Kidney (tissue), 14 donors: Measurements from ENCODE around the gene LAMB3. TPM values are rescaled to one million over a fixed set of nuclear protein-coding genes. Genes with fewer than 3 reads are reported as not detected.
A peak's percentile ranks its signal among the peaks of the same experiment; 100 is the strongest.

Source experiments
- DNase-seq, 5 donors: peaks; one replicate each; pipeline ENCODE4 v3.0.0-alpha.2; 2013 to 2020
- FAIRE-seq: peaks from 2 replicates; lab custom pipeline; 2012; peaks lifted over from hg19 to GRCh38; lab: Jason Lieb, UNC
- H3K27ac ChIP-seq, 2 donors: one replicate each; pipeline ENCODE4 v1.7.0; 2013; ENCODE audit warnings: low read depth in 2 of 2, low read length in 2 of 2, inconsistent platforms in 1 of 2
- H3K27me3 ChIP-seq: one replicate; pipeline ENCODE4 v1.7.1; 2013; ENCODE audit warnings: low read length, inconsistent platforms; ENCODE audit not compliant: control insufficient read depth, insufficient read depth
- H3K36me3 ChIP-seq, 3 donors: one replicate each; pipeline versions ENCODE4 v1.7.0 to v1.7.1; 2013; ENCODE audit warnings: low read length in 3 of 3, control low read depth in 1 of 3, inconsistent platforms in 1 of 3; ENCODE audit not compliant: insufficient read depth in 3 of 3, control insufficient read depth in 2 of 3
- H3K4me1 ChIP-seq, 3 donors: one replicate each; pipeline versions ENCODE4 v1.7.0 to v1.7.1; 2013; ENCODE audit warnings: low read length in 3 of 3, inconsistent platforms in 1 of 3, low read depth in 1 of 3; ENCODE audit not compliant: control insufficient read depth in 2 of 3, insufficient read depth in 2 of 3
- H3K4me3 ChIP-seq, 3 donors: one replicate each; pipeline versions ENCODE4 v1.7.0 to v1.8.1; 2013; ENCODE audit warnings: low read length in 3 of 3, control low read depth in 1 of 3, inconsistent platforms in 1 of 3
- H3K9ac ChIP-seq, 3 donors: one replicate each; pipeline versions ENCODE4 v1.7.0 to v1.7.1; 2013; ENCODE audit warnings: low read length in 3 of 3, control low read depth in 1 of 3, inconsistent platforms in 1 of 3
- H3K9me3 ChIP-seq, 3 donors: one replicate each; pipeline versions ENCODE4 v1.7.0 to v1.7.1; 2013; ENCODE audit warnings: low read length in 3 of 3, control low read depth in 1 of 3, inconsistent platforms in 1 of 3; ENCODE audit not compliant: control insufficient read depth in 2 of 3, insufficient read depth in 1 of 3
- CTCF ChIP-seq: IDR thresholded peaks from 3 replicates; pipeline ENCODE4 v1.5.1; 2012; ENCODE audit warnings: mild to moderate bottlenecking, moderate library complexity, borderline replicate concordance; ENCODE audit not compliant: insufficient read depth; ENCODE audit errors: extremely low read depth
- intact Hi-C: fragments of 100-400 bp; cut with DNase I; formaldehyde crosslinking; loops from one replicate; pipeline ENCODE4 v1.11.1; 2022
- polyA plus RNA-seq: library from polyadenylated mRNA; stranded (reverse); fragments of 350-450 nt; fragmentation: Illumina TruSeq; extraction: RNeasy Lipid Tissue Mini Kit (QIAGEN cat#74804); gene quantifications from one replicate; pipeline ENCODE4 v1.2.3, GENCODE V29; 2014; ENCODE audit warnings: low read depth, low replicate concordance; ENCODE audit not compliant: insufficient read depth
- total RNA-seq: library from RNA; stranded (reverse); fragmentation: NEBNext Ultra II Directional; extraction: Animal tissue kit (Norgen Biotek cat#: 25700); gene quantifications from one replicate; pipeline ENCODE4 v1.2.1, GENCODE V29; 2021
- donor health status: control.
- donor health status: control.
- donor health status: control.
- donor health status: control.
- donor health status: control.
- donor health status: DM: yes; HTN: yes; CAD: no.
- donor health status: Normal renal cell carcinoma (clear cell type).

Gene LAMB3
- total and polyA plus RNA-seq, 2 donors from 2014 or later, result 2.5 to 59.7 TPM

- intact Hi-C loops, result no loop called here
- Histone ChIP-seq H3K4me1 (no peaks in the 10 kb centered on the region), H3K27ac (no peak overlapping the region), H3K9ac (no peak overlapping the region), H3K36me3 (no peaks in the 10 kb centered on the region), H3K9me3 (no peaks in the 10 kb centered on the region), H3K4me3 (no peak overlapping the region), H3K27me3 (no peaks in the 10 kb centered on the region)
- DNase-seq, result no peak
- no peak for TF ChIP-seq CTCF
- FAIRE-seq, result no peak
Observed at GRCh38 chr1:209594440-209594839, 57.8 kb downstream of the LAMB3 start.

GRCh38 chr1:209593747-209594146, 58.5 kb downstream of the LAMB3 start:
- DNase-seq (no peak), FAIRE-seq (no peak)
- Histone ChIP-seq H3K36me3 (no peaks in the 10 kb centered on the region), H3K4me3 (no peak overlapping the region), H3K27me3 (no peaks in the 10 kb centered on the region), H3K9me3 (no peaks in the 10 kb centered on the region), H3K27ac (no peak overlapping the region), H3K9ac (no peak overlapping the region), H3K4me1 (no peaks in the 10 kb centered on the region)
- intact Hi-C loops, result no loop called here
- no peak for TF ChIP-seq CTCF

- peak in 2 of 5 donors; percentile 24 to 45 for DNase-seq
Observed at GRCh38 chr1:209590405-209590804, 61.8 kb downstream of the LAMB3 start.

More at GRCh38 chr1:209590405-209590804, 61.8 kb downstream of the LAMB3 start:
- H3K27me3 ChIP-seq, result no peaks in the 10 kb centered on the region
- FAIRE-seq, result no peak
- TF ChIP-seq CTCF, result peak; percentile 24
- no peaks in the 10 kb centered on the region for H3K36me3 ChIP-seq
- H3K4me1 ChIP-seq, result peaks cover 0 to 7% (median 6%) of the 10 kb centered on the region in 3 donors
- no peaks in the 10 kb centered on the region for H3K9me3 ChIP-seq
- intact Hi-C loops, result no loop called here
- H3K4me3 ChIP-seq, result no peak overlapping the region
- H3K9ac ChIP-seq, result no peak overlapping the region
- H3K27ac ChIP-seq, result no peak overlapping the region
